Measurements from ENCODE around the gene B4GALT4. TPM values are rescaled to one million over a fixed set of nuclear protein-coding genes. Genes with fewer than 3 reads are reported as not detected.
"Not testable (repeated sequence)": the region's sequence is repeated elsewhere in the genome, so short reads cannot be mapped to it uniquely, and the experiment has no call there.

Gene B4GALT4
- polyA plus RNA-seq, 3 donors: 8.0 to 13.3 (median 9.2) TPM

GRCh38 chr3:119170821-119171220 is 69.9 kb downstream of the B4GALT4 start:
- 80 to 87% (median 82%) methylated on average over 3 of the region's 3 CpGs for WGBS, 3 donors
- no peak overlapping the region for H3K27ac ChIP-seq (ENCODE audit: low read depth, low read length)

GRCh38 chr3:119164745-119165144 is 75.9 kb downstream of the B4GALT4 start:
- WGBS, 3 donors: 86 to 89% (median 86%) methylated on average over 9 of the region's 9 CpGs
- H3K27ac ChIP-seq (ENCODE audit: low read depth, low read length): not testable (repeated sequence)

Other genes starting within 250 kb of the B4GALT4 start
- 1 to 10 TPM in 1 of 3 donors, under 1 TPM in 2; 0.06 to 1.2 (median 0.11) TPM for gene IGSF11, start 206.0 kb downstream of the B4GALT4 start, polyA plus RNA-seq
- gene TEX55, start 94.7 kb downstream of the B4GALT4 start, polyA plus RNA-seq: not detected
- gene UPK1B, start 67.3 kb downstream of the B4GALT4 start, polyA plus RNA-seq: 1 to 10 TPM in 1 of 3 donors, under 1 TPM in 2; 0.22 to 2.1 (median 0.85) TPM
- gene ARHGAP31, start 53.5 kb upstream of the B4GALT4 start, polyA plus RNA-seq: 10 to 100 TPM in 1 of 3 donors, 1 to 10 TPM in 2; 2.0 to 17.1 (median 7.4) TPM
- 10 to 100 TPM; 11.4 to 20.4 (median 12.4) TPM for gene TMEM39A, start 222.7 kb upstream of the B4GALT4 start, polyA plus RNA-seq
- gene POGLUT1, start 228.1 kb upstream of the B4GALT4 start, polyA plus RNA-seq: 1 to 10 TPM; 4.9 to 7.6 (median 5.6) TPM